ENCODE measurements around the gene COX20.
A peak's percentile ranks its signal among the peaks of the same experiment; 100 is the strongest.
"Not testable (repeated sequence)": the region's sequence is repeated elsewhere in the genome, so short reads cannot be mapped to it uniquely, and the experiment has no call there.

Gene COX20

GRCh38 chr1:244835276-244836134, at the start of gene COX20:
Gene COX20, plus strand, starts transcription at chr1:244835658. Its CDS starts 57 bp downstream, at chr1:244835715.
- DNase-seq, result peak; percentile 95

- no peak for DNase-seq
Measured at GRCh38 chr1:244788493-244789275, 46.8 kb upstream of the COX20 start.

- no peak for DNase-seq
Measured at GRCh38 chr1:244789276-244789580, 46.2 kb upstream of the COX20 start.

- no peak for DNase-seq
Measured at GRCh38 chr1:244789731-244790130, 45.7 kb upstream of the COX20 start.

- no peak for DNase-seq
Measured at GRCh38 chr1:244791061-244791460, 44.4 kb upstream of the COX20 start.

- no peak for DNase-seq
Measured at GRCh38 chr1:244792188-244792850, 43.1 kb upstream of the COX20 start.

GRCh38 chr1:244794071-244794470, 41.4 kb upstream of the COX20 start:
- no peak for DNase-seq

- DNase-seq, result not testable (repeated sequence)
Measured at GRCh38 chr1:244794516-244794915, 40.9 kb upstream of the COX20 start.

GRCh38 chr1:244796719-244797406, 38.6 kb upstream of the COX20 start:
- peak; percentile 43 for DNase-seq

- no peak for DNase-seq
Measured at GRCh38 chr1:244800821-244801220, 34.6 kb upstream of the COX20 start.

GRCh38 chr1:244801246-244801645, 34.2 kb upstream of the COX20 start:
- DNase-seq, result no peak

GRCh38 chr1:244802041-244802440, 33.4 kb upstream of the COX20 start:
- no peak for DNase-seq

- no peak for DNase-seq
Measured at GRCh38 chr1:244802556-244803239, 32.8 kb upstream of the COX20 start.

GRCh38 chr1:244804841-244805240, 30.6 kb upstream of the COX20 start:
- no peak for DNase-seq

- DNase-seq, result no peak
Measured at GRCh38 chr1:244807138-244807537, 28.3 kb upstream of the COX20 start.

GRCh38 chr1:244810221-244810620, 25.2 kb upstream of the COX20 start:
- no peak for DNase-seq

GRCh38 chr1:244813327-244813726, 22.1 kb upstream of the COX20 start:
- DNase-seq, result no peak

- DNase-seq, result no peak
Measured at GRCh38 chr1:244815600-244816099, 19.8 kb upstream of the COX20 start.

- no peak for DNase-seq
Measured at GRCh38 chr1:244817415-244817894, 18.0 kb upstream of the COX20 start.

GRCh38 chr1:244820131-244820530, 15.3 kb upstream of the COX20 start:
- DNase-seq, result no peak

- DNase-seq, result no peak
Measured at GRCh38 chr1:244821134-244821533, 14.3 kb upstream of the COX20 start.

- DNase-seq, result no peak
Measured at GRCh38 chr1:244822878-244823277, 12.6 kb upstream of the COX20 start.
